SK-N-SH treated with all-trans-retinoic acid at 6 μM for 48 hours (cell line): Measurements from ENCODE around the gene LYL1.

Experiments used
- ARNTL ChIP-seq: fragments of 450-650 bp; formaldehyde crosslinking; IDR thresholded peaks from 2 replicates; pipeline ENCODE4 v1.5.0; 2020; ENCODE audit warnings: low read depth, mild to moderate bottlenecking, moderate library complexity, borderline replicate concordance
- BACH2 ChIP-seq: fragments of 250-450 bp; sonication (Bioruptor Pico); IDR thresholded peaks from 2 replicates; pipeline ENCODE4 v1.9.0; 2021; ENCODE audit warnings: mild to moderate bottlenecking, borderline replicate concordance
- CSDC2 ChIP-seq: fragments of 250-450 bp; sonication (Bioruptor Pico); IDR thresholded peaks from 2 replicates; pipeline ENCODE4 v1.5.0; 2020; ENCODE audit warnings: mild to moderate bottlenecking, moderate library complexity
- CSRNP3 ChIP-seq: fragments of 250-450 bp; sonication (Bioruptor Pico); IDR thresholded peaks from 2 replicates; pipeline ENCODE4 v1.5.1; 2021; ENCODE audit warnings: mild to moderate bottlenecking, moderate library complexity
- GLIS3 ChIP-seq: fragments of 250-450 bp; sonication (Bioruptor Pico); IDR thresholded peaks from 2 replicates; pipeline ENCODE4 v1.5.0; 2020; ENCODE audit warnings: mild to moderate bottlenecking, moderate library complexity
- PPARA ChIP-seq: fragments of 250-450 bp; sonication (Bioruptor Pico); IDR thresholded peaks from 2 replicates; pipeline ENCODE4 v1.5.0; 2020; ENCODE audit warnings: mild to moderate bottlenecking, borderline replicate concordance
- RARB ChIP-seq: fragments of 250-450 bp; sonication (Bioruptor Pico); IDR thresholded peaks from 2 replicates; pipeline ENCODE4 v1.8.0; 2021; ENCODE audit warnings: mild to moderate bottlenecking, moderate library complexity
- ZFP30 ChIP-seq: fragments of 450-650 bp; formaldehyde crosslinking; IDR thresholded peaks from 2 replicates; pipeline ENCODE4 v1.5.0; 2022; ENCODE audit warnings: mild to moderate bottlenecking, moderate library complexity
- TF ChIP-seq, protein P1 (sequence below): fragments of 250-450 bp; sonication (Bioruptor Pico); IDR thresholded peaks from 2 replicates; pipeline ENCODE4 v1.8.0; 2021; ENCODE audit warnings: low read depth, mild to moderate bottlenecking, moderate library complexity, borderline replicate concordance
- TF ChIP-seq, protein P2 (sequence below): fragments of 250-450 bp; sonication (Bioruptor Pico); IDR thresholded peaks from 2 replicates; pipeline ENCODE4 v1.5.1; 2020; ENCODE audit warnings: low read depth, mild to moderate bottlenecking, moderate library complexity

DNA sequence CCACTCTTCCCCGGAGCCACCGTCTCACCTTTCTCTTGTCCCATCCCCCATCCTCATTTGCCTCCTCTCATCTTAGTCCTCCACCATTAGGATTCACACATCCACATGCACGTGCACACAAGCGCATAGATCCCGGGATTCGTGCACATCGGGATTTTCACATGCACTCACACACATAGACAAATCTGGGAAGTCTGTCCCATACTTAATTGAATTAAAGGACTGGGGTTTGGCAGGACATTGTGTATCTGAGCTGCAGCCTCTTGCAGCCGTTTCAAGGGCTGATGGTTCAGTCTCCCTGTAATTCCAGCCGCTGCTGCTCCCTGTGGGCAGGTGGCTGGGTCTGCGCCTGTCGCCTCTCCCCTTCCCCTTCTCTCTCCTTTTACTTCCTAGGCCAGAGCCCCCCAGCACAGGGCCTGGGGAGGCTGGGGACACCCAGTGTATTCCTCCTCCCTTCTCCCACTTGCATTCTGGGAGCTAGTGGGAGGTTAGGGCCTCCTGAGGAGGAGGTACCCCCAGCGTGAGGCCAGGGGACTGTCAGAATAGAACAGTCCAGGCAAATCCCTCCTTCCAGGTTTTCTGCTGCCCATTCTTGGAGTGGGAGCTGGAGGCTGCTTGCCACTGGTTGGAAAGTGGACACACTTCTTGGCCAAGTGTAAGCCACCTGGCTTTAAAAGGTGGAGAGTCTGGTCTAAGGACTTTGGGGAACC is 43.6 kb downstream of the LYL1 start:
- TF ChIP-seq CSRNP3 (CRISPR knock-in tag) (no peak), PPARA (no peak), GLIS3 (no peak), BACH2 (no peak), RARB (CRISPR knock-in tag) (no peak), ZFP30 (no peak), CSDC2 (no peak), ARNTL (CRISPR knock-in tag) (no peak)
- TF ChIP-seq, protein P1, sequence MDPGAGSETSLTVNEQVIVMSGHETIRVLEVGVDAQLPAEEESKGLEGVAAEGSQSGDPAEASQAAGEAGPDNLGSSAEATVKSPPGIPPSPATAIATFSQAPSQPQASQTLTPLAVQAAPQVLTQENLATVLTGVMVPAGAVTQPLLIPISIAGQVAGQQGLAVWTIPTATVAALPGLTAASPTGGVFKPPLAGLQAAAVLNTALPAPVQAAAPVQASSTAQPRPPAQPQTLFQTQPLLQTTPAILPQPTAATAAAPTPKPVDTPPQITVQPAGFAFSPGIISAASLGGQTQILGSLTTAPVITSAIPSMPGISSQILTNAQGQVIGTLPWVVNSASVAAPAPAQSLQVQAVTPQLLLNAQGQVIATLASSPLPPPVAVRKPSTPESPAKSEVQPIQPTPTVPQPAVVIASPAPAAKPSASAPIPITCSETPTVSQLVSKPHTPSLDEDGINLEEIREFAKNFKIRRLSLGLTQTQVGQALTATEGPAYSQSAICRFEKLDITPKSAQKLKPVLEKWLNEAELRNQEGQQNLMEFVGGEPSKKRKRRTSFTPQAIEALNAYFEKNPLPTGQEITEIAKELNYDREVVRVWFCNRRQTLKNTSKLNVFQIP (CRISPR knock-in tag) = no peak
- TF ChIP-seq, protein P2, sequence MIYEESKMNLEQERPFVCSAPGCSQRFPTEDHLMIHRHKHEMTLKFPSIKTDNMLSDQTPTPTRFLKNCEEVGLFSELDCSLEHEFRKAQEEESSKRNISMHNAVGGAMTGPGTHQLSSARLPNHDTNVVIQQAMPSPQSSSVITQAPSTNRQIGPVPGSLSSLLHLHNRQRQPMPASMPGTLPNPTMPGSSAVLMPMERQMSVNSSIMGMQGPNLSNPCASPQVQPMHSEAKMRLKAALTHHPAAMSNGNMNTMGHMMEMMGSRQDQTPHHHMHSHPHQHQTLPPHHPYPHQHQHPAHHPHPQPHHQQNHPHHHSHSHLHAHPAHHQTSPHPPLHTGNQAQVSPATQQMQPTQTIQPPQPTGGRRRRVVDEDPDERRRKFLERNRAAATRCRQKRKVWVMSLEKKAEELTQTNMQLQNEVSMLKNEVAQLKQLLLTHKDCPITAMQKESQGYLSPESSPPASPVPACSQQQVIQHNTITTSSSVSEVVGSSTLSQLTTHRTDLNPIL = no peak
